NCI-H345 treated with DMSO at 0.1 percent for 48 hours (cell line): Measurements from ENCODE around the gene GDI1.
"Not testable (repeated sequence)": the region's sequence is repeated elsewhere in the genome, so short reads cannot be mapped to it uniquely, and the experiment has no call there.

Experiments
- DNase-seq: peaks from one replicate; lab custom pipeline; 2025; ENCODE audit not compliant: unreplicated experiment; lab: John Stamatoyannopoulos, UW

GDI1 gene

GRCh38 chrX:154436983-154437752, at the start of gene GDI1:
TSS of gene GDI1 (plus strand) at chrX:154437154. CDS start at chrX:154437255, 101 bp downstream.
- DNase-seq, result no peak

- DNase-seq, result not testable (repeated sequence)
Measured at GRCh38 chrX:154388094-154388493, 48.9 kb upstream of the GDI1 start.

- not testable (repeated sequence) for DNase-seq
Measured at GRCh38 chrX:154388649-154389048, 48.3 kb upstream of the GDI1 start.

- DNase-seq, result not testable (repeated sequence)
Measured at GRCh38 chrX:154389812-154390747, 46.9 kb upstream of the GDI1 start.

- not testable (repeated sequence) for DNase-seq
Measured at GRCh38 chrX:154396363-154396762, 40.6 kb upstream of the GDI1 start.

- no peak for DNase-seq
Measured at GRCh38 chrX:154396973-154397887, 39.7 kb upstream of the GDI1 start.

GRCh38 chrX:154397888-154398667, 38.9 kb upstream of the GDI1 start, which contains the start of gene RPL10:
TSS of gene RPL10 (plus strand) at chrX:154398377. CDS start at chrX:154398520, 143 bp downstream.
- DNase-seq, result peak; percentile 92

GRCh38 chrX:154398668-154399526, 38.1 kb upstream of the GDI1 start:
- peak; percentile 47 for DNase-seq

- no peak for DNase-seq
Measured at GRCh38 chrX:154399527-154400368, 37.2 kb upstream of the GDI1 start.

GRCh38 chrX:154400369-154400817, 36.6 kb upstream of the GDI1 start:
- DNase-seq, result not testable (repeated sequence)

- no peak for DNase-seq
Measured at GRCh38 chrX:154401045-154401799, 35.7 kb upstream of the GDI1 start.

- DNase-seq, result no peak
Measured at GRCh38 chrX:154401918-154402621, 34.9 kb upstream of the GDI1 start.

GRCh38 chrX:154402622-154403127, 34.3 kb upstream of the GDI1 start:
- no peak for DNase-seq

- no peak for DNase-seq
Measured at GRCh38 chrX:154403192-154403591, 33.8 kb upstream of the GDI1 start.

- DNase-seq, result no peak
Measured at GRCh38 chrX:154403858-154404257, 33.1 kb upstream of the GDI1 start.

- no peak for DNase-seq
Measured at GRCh38 chrX:154404625-154405192, 32.2 kb upstream of the GDI1 start.
